Rectal smooth muscle tissue (tissue), 1 donor: ENCODE results near the gene CNOT10.
A peak's percentile ranks its signal among the peaks of the same experiment; 100 is the strongest.
"Not testable (repeated sequence)": the region's sequence is repeated elsewhere in the genome, so short reads cannot be mapped to it uniquely, and the experiment has no call there.

ENCODE experiments used
- H3K27ac ChIP-seq: one replicate; pipeline ENCODE4 v1.7.0; 2013; ENCODE audit warnings: low read depth, low read length, inconsistent platforms
- H3K27me3 ChIP-seq: one replicate; pipeline ENCODE4 v1.7.0; 2013; ENCODE audit warnings: low read length; ENCODE audit not compliant: control insufficient read depth, insufficient read depth
- H3K36me3 ChIP-seq: one replicate; pipeline ENCODE4 v1.7.0; 2013; ENCODE audit warnings: low read length; ENCODE audit not compliant: control insufficient read depth, insufficient read depth
- H3K4me1 ChIP-seq: one replicate; pipeline ENCODE4 v1.7.0; 2013; ENCODE audit warnings: low read length; ENCODE audit not compliant: control insufficient read depth, insufficient read depth
- H3K4me3 ChIP-seq: one replicate; pipeline ENCODE4 v1.7.0; 2013; ENCODE audit warnings: low read length
- H3K9ac ChIP-seq: one replicate; pipeline ENCODE4 v1.7.0; 2013; ENCODE audit warnings: low read length

Gene CNOT10

DNA sequence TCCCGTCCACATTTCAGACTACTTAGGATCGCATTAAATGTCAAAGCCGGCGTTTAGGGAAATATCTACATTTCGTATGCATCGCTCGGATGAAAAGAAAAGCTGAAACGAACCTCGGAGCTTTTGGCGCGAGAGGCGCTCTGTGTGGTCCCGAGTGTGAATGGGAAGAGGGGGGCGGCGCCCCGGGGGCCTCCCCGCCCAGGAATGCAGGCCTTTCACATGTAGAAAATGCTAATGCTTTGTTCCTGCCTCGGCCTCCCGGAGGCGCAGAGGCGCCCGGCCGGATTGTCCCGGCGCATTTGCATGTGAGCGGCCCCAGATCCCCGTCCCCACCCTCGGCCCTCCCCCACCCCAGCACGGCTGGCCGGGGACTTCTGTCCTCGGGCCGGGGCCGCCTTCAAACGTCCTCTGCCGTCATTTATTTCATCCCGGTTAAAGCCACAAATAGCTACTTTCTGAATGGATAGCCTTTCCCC lies 95.8 kb downstream of the CNOT10 start:
- no peaks in the 10 kb centered on the region for H3K4me1 ChIP-seq
- H3K36me3 ChIP-seq, result no peaks in the 10 kb centered on the region
- no peaks in the 10 kb centered on the region for H3K27me3 ChIP-seq
- peak overlapping the region; percentile 71 for H3K4me3 ChIP-seq
- H3K9ac ChIP-seq, result no peak overlapping the region
- H3K27ac ChIP-seq, result no peak overlapping the region

DNA sequence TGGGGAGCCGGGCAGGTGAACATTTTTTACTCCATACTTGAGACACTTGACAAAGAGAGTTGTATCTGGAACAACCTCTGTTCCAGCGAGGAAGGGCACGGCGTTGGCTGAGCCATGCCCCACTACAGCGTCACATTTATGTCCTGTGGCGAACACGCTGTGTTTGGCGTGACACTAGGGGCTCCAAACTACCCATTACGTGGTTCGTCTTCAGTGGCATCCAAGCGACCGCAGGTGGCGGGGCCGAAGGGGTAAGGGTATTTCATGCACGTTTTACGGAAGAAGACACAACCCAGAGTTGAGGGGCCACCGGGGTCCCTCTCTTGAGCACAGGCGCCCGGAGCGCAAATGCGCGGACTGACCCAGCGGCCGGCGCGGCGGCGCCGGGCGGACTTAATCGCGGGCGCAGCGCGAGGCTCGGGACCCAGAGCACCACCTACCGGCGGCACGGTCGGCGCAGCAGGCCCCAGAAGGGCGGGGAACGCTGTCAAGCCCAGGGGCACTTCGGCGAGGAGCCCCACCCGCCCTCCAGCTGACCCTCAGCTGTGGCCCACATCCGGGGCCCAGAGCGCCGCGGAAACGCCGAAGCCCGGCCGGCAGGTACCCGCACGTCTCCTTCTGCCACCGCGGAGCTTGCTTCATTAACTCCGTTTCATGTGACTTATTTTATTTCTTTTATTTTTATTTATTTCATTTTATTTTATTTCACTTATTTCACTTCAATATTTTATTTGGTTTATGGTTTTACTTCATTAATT lies 96.4 kb downstream of the CNOT10 start:
- no peak overlapping the region for H3K27ac ChIP-seq
- H3K4me3 ChIP-seq, result peak overlapping the region; percentile 71
- H3K9ac ChIP-seq, result no peak overlapping the region
- H3K4me1 ChIP-seq, result no peaks in the 10 kb centered on the region
- no peaks in the 10 kb centered on the region for H3K27me3 ChIP-seq
- no peaks in the 10 kb centered on the region for H3K36me3 ChIP-seq

- not testable (repeated sequence) for H3K27me3 ChIP-seq, H3K36me3 ChIP-seq, H3K4me1 ChIP-seq, H3K4me3 ChIP-seq, H3K9ac ChIP-seq, H3K27ac ChIP-seq
Observed at GRCh38 chr3:32781969-32782270, 96.9 kb downstream of the CNOT10 start.

- Histone ChIP-seq H3K9ac (no peak overlapping the region), H3K36me3 (no peaks in the 10 kb centered on the region), H3K27me3 (no peaks in the 10 kb centered on the region), H3K27ac (no peak overlapping the region), H3K4me3 (no peak overlapping the region), H3K4me1 (no peaks in the 10 kb centered on the region)
Observed at GRCh38 chr3:32782407-32782806, 97.4 kb downstream of the CNOT10 start.

GRCh38 chr3:32791833-32792232 lies 106.8 kb downstream of the CNOT10 start:
- Histone ChIP-seq H3K27me3 (no peaks in the 10 kb centered on the region), H3K9ac (no peak overlapping the region), H3K4me1 (no peaks in the 10 kb centered on the region), H3K36me3 (no peaks in the 10 kb centered on the region), H3K27ac (no peak overlapping the region), H3K4me3 (no peak overlapping the region)

GRCh38 chr3:32794487-32795308 lies 109.7 kb downstream of the CNOT10 start:
- Histone ChIP-seq H3K36me3 (no peaks in the 10 kb centered on the region), H3K27me3 (no peaks in the 10 kb centered on the region), H3K4me1 (no peaks in the 10 kb centered on the region), H3K9ac (no peak overlapping the region), H3K4me3 (no peak overlapping the region), H3K27ac (no peak overlapping the region)

DNA sequence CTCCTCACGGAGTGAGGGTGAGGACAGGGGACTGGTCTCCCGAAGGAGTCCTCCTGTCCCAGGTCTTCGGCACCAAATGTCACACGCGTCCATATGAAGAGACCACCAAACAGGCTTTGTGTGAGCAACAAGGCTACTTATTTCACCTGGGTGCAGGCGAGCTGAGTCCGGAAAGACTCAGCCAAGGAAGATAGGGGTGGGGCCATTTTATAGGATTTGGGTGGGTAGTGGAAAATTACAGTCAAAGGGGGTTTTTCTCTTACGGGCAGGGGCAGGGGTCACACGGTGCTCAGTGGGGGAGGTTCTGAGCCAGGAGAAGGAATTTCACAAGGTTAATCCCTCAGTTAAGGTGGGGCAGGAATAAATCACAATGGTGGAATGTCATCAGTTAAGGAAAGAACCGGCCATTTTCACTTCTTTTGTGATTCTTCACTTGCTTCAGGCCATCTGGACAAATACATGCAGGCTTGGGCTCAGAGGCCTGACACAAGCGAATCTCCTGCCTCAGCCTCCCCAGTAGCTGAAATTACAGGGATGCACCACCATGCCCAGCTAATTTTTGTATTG lies 111.5 kb downstream of the CNOT10 start:
- H3K27me3 ChIP-seq, H3K4me3 ChIP-seq: not testable (repeated sequence)

DNA sequence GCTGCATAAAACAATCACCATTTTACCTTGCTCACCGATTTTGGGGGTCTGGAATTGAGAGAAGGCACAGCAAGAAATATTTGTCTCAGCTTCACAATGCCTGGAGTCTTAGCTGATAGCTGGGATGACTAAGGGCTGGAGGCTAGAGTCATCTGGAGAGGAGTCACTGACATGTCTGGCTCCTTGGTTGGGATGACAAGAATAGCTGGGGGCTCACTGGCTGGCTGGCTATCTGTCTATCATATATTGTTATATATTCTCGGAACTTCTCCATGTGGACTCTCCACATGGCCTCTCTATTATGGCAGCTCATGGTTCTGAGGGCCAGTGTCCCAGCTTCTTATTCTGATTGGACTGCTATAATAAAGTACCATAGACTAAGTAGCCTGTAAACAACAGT lies 112.8 kb downstream of the CNOT10 start:
- Histone ChIP-seq H3K27me3 (no peaks in the 10 kb centered on the region), H3K9ac (no peak overlapping the region), H3K27ac (no peak overlapping the region), H3K4me1 (no peaks in the 10 kb centered on the region), H3K4me3 (no peak overlapping the region), H3K36me3 (no peaks in the 10 kb centered on the region)

More for the DNA sequence above, 111.5 kb downstream of the CNOT10 start:
- H3K4me1 ChIP-seq, H3K36me3 ChIP-seq, H3K27ac ChIP-seq, H3K9ac ChIP-seq: not testable (repeated sequence)

DNA sequence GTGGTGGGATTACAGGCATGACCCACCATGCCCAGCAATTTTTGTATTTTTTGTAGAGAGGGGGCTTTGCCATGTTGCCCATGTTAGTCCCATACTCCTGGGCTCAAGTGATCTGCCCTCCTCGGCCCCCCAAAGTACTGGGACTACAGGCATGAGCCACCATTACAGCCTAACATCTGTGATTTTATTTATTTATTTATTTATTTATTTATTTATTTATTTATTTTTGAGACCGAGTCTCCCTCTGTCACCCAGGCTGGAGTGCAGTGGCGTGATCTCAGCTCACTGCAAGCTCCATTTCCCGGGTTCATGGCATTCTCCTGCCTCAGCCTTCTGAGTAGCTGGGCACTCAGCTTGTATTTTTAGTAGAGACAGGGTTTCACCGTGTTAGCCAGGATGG lies 116.5 kb downstream of the CNOT10 start:
- not testable (repeated sequence) for H3K36me3 ChIP-seq, H3K4me3 ChIP-seq, H3K9ac ChIP-seq, H3K4me1 ChIP-seq, H3K27ac ChIP-seq, H3K27me3 ChIP-seq

- Histone ChIP-seq H3K9ac (no peak overlapping the region), H3K36me3 (no peaks in the 10 kb centered on the region), H3K27me3 (peaks cover 13% of the 10 kb centered on the region), H3K27ac (no peak overlapping the region), H3K4me3 (no peak overlapping the region), H3K4me1 (no peaks in the 10 kb centered on the region)
Observed at GRCh38 chr3:32813180-32813579, 128.2 kb downstream of the CNOT10 start.

DNA sequence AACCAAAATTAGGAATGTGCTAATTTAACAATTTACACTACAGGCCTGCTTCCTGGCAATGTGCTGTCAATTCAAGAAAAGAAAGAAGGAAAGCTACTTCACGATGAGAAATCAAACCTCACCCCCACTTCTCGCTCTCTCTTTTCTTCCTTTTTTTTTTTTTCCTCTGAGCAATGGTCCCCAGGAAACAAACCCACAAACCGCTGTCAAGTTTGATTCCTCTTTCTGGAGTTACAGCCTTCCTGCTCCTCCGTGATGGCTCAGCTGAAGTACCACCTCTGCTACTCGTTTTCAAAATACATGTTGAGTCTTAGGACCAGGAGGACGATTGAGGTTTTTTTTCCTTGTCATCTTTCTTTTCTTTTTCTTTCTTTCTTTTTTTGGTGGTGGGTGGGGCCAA lies 129.4 kb downstream of the CNOT10 start:
- H3K4me1 ChIP-seq, result no peaks in the 10 kb centered on the region
- no peak overlapping the region for H3K27ac ChIP-seq
- no peaks in the 10 kb centered on the region for H3K36me3 ChIP-seq
- no peak overlapping the region for H3K4me3 ChIP-seq
- no peak overlapping the region for H3K9ac ChIP-seq
- peaks cover 25% of the 10 kb centered on the region for H3K27me3 ChIP-seq

DNA sequence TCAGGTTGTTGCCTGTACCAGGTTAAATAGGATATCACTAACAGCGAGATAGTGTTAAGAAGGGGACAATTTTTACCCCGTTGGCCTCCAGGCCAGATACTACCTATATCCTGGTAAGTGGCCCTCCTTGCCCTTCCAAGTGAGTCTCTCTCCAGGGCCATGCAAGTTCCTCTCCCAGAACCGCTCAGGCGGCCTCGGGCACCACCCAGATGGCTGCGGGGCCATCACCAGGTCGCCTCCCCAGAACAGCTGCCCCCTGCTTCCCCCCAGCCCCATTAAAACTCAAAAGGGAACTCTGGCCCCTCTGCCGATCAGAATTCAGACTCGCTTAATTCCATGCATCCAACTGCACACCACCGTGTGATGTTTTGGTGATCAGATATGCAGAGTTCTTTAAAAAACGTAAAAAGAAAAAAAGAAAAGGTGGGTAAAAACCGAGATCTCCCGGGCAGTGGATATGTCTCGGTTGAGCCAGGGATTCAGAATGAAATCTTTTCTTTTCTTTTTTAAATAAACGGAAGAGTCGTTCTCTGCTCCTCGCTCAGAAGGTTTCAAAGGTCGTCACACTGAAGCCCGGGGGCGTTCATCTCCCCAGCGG lies 131.0 kb downstream of the CNOT10 start:
- Histone ChIP-seq H3K9ac (no peak overlapping the region), H3K27me3 (peaks cover 33% of the 10 kb centered on the region), H3K36me3 (no peaks in the 10 kb centered on the region), H3K4me1 (no peaks in the 10 kb centered on the region), H3K27ac (no peak overlapping the region), H3K4me3 (no peak overlapping the region)
